HG02970 (cell line): ENCODE results near the gene NADK2.

ENCODE experiments used
- ATAC-seq: cut with Tn5 transposase; IDR thresholded peaks from one replicate; pipeline ENCODE4 v1.9.1; 2021; ENCODE audit warnings: mild to moderate bottlenecking, moderate library complexity, moderate number of reproducible peaks; ENCODE audit not compliant: unreplicated experiment, low FRiP score

NADK2 gene

DNA sequence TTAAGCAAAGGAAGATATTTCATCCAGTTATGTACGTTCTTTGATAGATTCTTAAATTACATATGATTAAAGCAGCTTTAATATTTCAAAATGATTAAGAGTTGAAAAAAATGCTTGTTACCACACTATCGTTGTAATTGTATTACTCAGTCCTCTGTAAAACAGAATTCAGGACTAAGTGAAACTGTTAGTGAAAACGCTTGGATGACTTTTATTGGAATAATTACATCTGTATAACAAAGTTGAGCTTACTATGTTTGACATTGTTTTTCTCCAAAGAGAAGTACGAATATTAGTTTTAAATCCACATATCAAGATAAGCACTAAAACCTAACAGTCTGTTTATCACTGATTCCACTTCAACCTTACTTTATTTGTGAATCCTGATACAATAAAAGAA is 8.7 kb upstream of the NADK2 start:
- no peak for ATAC-seq

DNA sequence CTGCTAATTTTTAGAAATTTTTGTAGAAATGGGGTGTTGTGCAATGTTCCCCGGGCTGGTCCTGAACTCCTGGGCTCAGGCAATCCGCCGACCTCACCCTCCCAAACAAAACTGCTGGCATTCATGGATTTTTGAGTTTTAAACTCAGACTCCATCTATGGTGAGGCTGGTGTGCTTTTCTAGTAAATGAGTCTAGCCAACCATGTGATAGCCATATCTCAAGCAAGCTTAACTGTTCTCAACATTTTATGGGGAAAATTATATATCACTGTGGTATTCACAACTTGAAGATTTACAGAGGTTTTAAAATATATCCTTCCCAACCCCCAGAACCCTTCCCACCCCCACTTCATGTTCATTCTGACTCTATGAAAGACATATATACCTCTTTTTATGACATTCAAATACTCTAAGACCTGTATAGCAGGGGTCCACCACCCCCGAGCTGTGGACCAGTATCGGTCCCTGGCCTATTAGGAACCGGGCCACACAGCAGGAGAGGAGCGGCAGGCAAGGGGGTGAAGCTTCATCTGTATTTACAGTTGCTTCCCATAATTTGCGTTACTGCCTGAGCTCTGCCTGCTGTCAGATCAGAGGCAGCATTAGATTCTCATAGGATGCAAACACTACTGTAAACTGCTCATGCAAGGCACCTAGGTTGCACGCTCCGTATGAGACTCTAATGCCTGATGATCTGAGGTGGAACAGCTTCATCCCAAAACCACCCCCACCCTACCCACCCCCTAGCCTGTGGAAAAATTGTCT is 4.5 kb upstream of the NADK2 start:
- no peak for ATAC-seq

DNA sequence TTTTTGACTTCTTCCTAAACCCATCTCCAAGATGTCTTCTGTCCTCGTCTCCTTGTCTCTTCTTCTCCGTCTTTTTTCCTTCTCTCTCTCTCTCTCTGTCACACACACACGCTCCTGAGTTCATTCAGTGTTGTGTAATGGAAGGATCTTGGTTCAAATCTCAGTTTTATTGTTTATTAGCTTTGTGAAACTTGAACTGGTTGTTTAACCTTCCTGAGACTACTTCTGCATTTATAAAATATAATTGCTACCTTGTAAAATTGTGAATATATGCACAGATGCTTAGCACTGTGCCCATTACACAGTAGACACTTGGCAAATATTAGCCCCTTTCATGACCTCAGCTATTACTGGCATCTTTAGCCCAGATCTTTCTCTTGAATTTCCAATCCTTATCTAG is 2.4 kb upstream of the NADK2 start:
- no peak for ATAC-seq

DNA sequence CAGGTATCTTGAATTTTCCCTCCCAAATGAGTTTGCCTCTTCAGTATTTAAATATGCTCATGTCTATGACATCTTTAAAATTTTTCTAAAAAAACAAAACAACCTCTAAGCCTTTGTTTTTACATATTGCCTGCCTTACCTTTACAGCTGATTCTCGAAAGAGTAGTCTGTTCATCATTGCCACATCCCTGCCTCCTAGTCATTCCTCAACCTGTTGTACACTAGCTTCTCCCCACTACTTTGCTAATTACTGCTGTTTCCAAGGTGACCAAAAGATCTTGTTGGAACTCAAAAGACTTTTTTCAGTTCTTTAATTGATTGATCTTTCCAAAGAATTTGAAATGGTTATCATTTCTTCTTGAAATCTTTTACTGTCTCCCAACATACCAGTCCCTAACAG is 1.9 kb upstream of the NADK2 start:
- ATAC-seq: no peak

DNA sequence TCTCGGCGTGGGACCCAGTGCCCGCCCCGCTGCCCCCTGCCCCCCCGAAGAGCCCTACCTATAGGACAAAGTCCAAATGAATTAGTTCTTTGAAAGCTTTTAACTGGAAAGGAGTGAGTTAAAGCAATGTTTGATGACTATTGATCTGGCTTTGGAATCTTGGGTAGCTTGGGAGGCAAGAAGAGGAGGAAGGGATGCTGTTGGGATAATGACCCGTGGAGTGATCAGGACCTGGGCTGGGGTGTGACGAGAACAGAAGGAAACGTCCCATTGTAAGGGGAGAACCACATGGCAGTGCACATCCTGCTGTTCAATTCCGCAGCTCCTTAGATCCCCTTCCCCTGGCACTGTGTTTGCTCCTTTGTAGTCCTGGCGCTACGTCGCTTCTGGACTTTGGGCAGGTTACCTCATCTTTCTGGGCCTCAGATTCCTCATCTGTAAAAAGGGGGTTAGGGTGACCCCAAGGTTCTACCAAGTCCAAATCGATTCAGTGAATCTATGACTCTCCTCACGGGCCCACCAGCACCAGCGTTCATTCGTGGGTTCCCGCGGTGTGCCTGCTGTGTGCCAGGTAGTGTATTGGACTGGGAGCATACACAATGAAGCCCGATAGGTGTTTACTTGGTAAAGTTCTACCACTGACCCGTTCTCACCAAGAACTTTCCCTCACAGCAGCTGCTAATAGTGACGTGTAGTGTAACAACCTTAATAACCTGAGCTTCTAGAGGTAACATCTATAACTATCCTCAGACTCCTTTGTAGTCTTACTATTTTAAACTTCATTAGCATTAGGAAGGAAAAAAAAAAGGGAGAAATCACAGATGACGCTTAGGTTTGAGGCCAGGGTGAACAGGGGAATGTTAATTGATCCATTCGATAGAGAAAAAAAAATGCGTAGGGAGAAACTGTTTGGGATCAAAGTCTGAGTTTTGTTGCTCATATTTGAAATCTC is 1.1 kb upstream of the NADK2 start:
- no peak for ATAC-seq

DNA sequence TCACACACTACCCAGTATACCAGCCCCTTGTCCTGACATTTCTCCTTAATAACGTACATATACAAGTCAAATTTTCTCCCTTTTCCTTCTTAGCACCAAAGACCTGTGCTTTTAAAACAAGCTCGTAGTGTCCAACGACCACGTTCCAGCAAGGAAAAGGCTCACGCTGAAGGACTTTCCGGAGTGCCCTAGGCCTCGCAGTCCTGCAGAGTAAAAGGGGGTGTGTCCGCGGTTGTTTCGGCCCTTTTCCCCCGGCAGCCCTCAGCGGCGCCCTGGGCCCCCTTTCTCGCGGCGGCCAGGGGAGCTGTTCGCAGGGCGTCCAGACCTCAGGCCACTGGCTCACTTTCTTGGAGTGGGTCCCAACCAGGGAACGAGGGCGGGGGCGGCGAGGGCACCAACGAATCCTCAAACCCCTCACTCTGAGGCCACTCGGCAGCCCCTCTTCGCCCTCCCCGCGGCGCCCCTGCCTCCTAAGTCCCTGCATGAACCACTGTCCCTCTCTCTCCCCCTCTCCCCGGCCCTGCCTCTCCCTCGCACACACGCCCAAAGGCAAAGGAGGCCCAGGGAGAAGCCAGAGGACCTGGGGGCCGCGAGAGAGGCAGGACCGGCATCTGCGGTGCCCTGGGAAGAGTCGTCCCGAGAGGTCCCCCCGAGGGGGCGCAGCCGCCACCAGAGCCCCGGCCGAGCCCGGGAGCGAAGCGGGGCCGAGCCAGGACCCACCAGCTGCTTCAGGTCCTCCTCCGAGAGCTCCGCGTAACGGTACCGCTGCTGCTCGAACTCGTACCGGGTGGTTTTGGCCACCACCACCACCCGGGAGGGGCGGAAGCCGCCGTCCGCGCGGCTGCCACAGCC is 720 bp downstream of the NADK2 start:
- peak; percentile 13 for ATAC-seq

- no peak for ATAC-seq
Measured at GRCh38 chr5:36239370-36240293, 2.1 kb downstream of the NADK2 start.

- no peak for ATAC-seq
Measured at GRCh38 chr5:36238502-36239295, 3.0 kb downstream of the NADK2 start.

DNA sequence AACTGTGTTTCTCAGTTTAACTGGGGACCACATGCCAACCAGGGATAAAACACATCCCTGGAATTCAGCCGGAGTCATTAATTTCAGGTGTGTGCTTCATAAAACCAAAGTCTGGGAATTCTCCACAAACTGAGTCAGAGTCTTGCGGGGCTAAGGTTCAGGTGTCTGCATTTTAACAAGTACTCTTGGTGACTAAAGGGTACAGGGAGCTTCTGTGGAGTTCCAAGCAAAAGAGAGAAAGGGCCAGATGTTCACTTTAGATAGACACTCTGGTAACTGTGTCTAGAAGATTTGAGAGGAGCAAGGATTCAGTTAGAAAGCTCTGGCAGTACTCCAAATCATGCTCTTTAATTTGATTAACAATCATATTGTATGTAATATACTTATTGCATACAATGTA is 4.0 kb downstream of the NADK2 start:
- no peak for ATAC-seq

GRCh38 chr5:36236801-36237200 is 4.9 kb downstream of the NADK2 start:
- ATAC-seq: no peak

- no peak for ATAC-seq
Measured at GRCh38 chr5:36232533-36232932, 9.2 kb downstream of the NADK2 start.

DNA sequence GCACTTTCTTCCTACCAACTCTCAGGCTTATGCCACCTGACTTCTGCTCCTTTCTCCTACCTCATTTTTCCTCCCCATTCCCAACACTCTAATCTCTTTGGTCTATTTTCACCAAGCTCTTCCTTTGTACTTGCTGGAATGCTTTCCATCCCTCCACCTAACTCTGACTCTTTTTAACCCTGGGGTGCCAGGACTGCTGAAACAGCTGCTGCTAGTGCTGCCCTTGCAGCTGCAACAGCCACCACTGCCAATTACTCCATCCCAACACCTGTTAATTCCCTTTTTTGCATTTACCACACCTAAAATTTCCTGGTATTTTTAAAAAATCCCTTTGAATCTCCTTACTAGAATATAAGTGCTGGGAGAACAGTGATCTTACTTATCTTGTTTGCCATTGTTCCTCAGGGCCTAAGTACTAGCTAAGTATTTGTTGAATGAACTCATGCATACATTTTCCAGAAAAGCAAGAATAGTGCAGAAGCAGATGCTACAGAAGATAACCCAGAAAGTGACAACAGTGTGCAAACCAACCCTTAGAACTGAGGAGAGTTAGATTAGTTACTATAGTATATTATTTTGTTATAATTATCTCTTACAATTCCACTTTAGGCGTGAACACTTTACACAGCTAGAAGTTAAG is 11.5 kb downstream of the NADK2 start:
- no peak for ATAC-seq

- no peak for ATAC-seq
Measured at GRCh38 chr5:36228505-36228904, 13.2 kb downstream of the NADK2 start.

DNA sequence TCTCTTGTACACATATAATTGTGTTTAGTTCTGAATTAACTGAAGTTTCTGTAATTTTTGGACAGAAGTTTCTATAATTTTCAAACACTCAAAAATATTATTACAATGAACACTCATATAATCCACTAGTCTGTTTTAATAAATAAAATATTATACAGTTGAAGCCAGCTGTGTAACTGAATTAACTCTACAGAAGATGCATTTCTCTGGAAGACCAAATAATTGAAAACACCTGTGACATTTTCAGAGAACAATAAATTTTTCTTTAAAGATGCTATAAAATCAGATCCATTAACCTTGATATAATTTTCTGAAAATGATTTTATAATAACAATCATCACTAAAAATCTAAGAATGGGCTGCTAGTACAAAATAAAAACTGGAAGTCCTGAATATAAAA is 14.7 kb downstream of the NADK2 start:
- ATAC-seq: no peak

DNA sequence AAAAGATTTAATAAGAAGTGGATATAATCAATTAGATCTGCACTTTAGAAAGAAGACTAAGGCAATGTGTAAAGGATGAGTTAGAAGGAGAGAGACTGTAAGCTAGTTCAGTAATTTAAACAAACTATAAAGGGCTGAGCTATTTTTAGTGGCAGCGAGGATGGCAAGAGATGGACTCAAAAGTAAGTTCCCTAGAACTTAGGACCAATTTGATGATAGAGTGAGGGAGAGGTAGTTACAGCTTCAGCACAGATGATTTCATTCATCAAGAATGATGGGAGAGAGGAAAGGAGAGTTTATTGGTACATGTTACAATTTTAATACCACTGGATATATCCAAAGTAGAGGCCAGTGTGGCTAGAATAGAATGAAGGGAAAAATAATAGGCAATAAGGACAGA is 19.1 kb downstream of the NADK2 start:
- no peak for ATAC-seq

GRCh38 chr5:36217988-36218387 is 23.7 kb downstream of the NADK2 start:
- ATAC-seq: no peak

DNA sequence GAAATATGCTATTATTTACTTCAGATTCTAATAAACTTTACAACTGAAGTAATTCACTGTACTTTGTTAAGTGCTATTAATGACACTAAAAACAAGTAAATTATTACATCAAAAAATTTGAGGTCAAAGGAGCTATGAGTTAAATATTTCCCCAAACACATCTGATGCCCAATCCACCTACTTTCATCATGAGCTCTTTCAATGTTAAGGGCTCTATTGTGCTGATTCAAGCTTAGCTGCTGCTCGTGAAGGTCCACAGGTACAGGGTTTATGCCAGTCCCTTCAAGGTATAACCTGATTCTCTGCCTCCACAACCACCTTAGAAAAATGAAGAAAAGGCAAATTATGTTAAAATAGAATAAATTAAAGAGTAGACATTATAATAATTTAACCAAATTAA is 24.2 kb downstream of the NADK2 start:
- ATAC-seq: no peak

GRCh38 chr5:36215910-36216309 is 25.8 kb downstream of the NADK2 start:
- no peak for ATAC-seq
